ENCODE results near the gene LHX2. TPM values are rescaled to one million over a fixed set of nuclear protein-coding genes. Genes with fewer than 3 reads are reported as not detected.

The LHX2 gene
- total RNA-seq, 2 donors from 2014 or later: 0.38 TPM; not detected in 1

Other genes starting within 250 kb of the LHX2 start
- gene DENND1A, start 81.6 kb upstream of the LHX2 start, total RNA-seq: 10 to 100 TPM; 16.2 to 17.7 TPM
- gene NEK6, start 246.2 kb downstream of the LHX2 start, total RNA-seq: 10 to 100 TPM; 28.7 to 32.6 TPM